KMS-11 (cell line): ENCODE results near the gene CDC25C.

Source experiments
- H2AFZ ChIP-seq: fragments of 200-600 bp; sonication (generic); 2 replicates; pipeline ENCODE4 v1.6.1; 2016; ENCODE audit warnings: antibody characterized with exemption, mixed run types, low read depth
- H3K27ac ChIP-seq: fragments of 200-600 bp; sonication (generic); 2 replicates; pipeline ENCODE4 v1.6.1; 2016; ENCODE audit warnings: mild to moderate bottlenecking, mixed run types
- H3K27me3 ChIP-seq: fragments of 200-600 bp; sonication (generic); 2 replicates; pipeline ENCODE4 v1.6.1; 2017; ENCODE audit warnings: mild to moderate bottlenecking, low read depth, mixed run types, moderate library complexity; ENCODE audit not compliant: insufficient read depth
- H3K36me3 ChIP-seq: fragments of 200-600 bp; sonication (generic); 2 replicates; pipeline ENCODE4 v1.6.1; 2017; ENCODE audit warnings: mild to moderate bottlenecking, mixed run types; ENCODE audit not compliant: insufficient read depth
- H3K4me1 ChIP-seq: fragments of 200-600 bp; sonication (generic); 2 replicates; pipeline ENCODE4 v1.6.1; 2016; ENCODE audit warnings: mild to moderate bottlenecking, low read depth, mixed run types; ENCODE audit not compliant: poor library complexity, severe bottlenecking
- H3K4me2 ChIP-seq: fragments of 200-600 bp; sonication (generic); 2 replicates; pipeline ENCODE4 v1.7.0; 2016; ENCODE audit warnings: mild to moderate bottlenecking, mixed run types
- H3K4me3 ChIP-seq: fragments of 200-600 bp; sonication (generic); IDR thresholded peaks from 2 replicates; pipeline ENCODE4 v1.6.1; 2017; ENCODE audit warnings: low read depth, low read length, mixed read lengths; ENCODE audit not compliant: insufficient read depth
- H3K79me2 ChIP-seq: fragments of 200-600 bp; sonication (generic); 2 replicates; pipeline ENCODE4 v1.6.1; 2016; ENCODE audit warnings: low read depth, mixed run types; ENCODE audit not compliant: insufficient read depth
- H3K9ac ChIP-seq: fragments of 200-600 bp; sonication (generic); 2 replicates; pipeline ENCODE4 v1.6.1; 2016; ENCODE audit warnings: mild to moderate bottlenecking, mixed run types
- H4K20me1 ChIP-seq: fragments of 200-600 bp; sonication (generic); 2 replicates; pipeline ENCODE4 v1.6.1; 2016; ENCODE audit warnings: mild to moderate bottlenecking, mixed run types; ENCODE audit not compliant: insufficient read depth
- CTCF ChIP-seq: fragments of 200-600 bp; sonication (generic); conservative IDR thresholded peaks from 2 replicates; pipeline ENCODE4 v1.6.1; 2017; ENCODE audit warnings: low read depth, mild to moderate bottlenecking, antibody characterized with exemption, low read length, moderate library complexity, mixed read lengths

Gene CDC25C

DNA sequence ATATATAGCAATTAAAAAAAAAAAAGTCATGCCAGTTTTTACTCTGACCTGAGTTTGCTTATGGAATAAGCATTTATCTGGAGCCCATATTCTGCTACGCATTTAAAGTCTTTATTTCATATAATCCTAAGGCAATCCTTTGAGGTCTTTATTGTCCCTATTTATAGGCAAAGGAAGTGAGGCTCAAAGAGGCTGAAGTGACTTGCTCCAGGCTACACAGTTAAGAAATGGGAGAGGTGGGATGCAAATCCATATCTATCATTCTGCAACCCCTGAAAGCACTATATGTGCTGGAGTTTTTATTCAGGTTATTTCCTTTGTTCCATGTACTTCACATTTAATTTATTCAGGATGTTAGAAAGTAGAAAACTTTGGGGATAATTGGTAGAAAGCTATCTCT is 33.0 kb upstream of the CDC25C start:
- peaks cover 13% of the 10 kb centered on the region for H4K20me1 ChIP-seq
- H3K79me2 ChIP-seq = peaks cover 94% of the 10 kb centered on the region

DNA sequence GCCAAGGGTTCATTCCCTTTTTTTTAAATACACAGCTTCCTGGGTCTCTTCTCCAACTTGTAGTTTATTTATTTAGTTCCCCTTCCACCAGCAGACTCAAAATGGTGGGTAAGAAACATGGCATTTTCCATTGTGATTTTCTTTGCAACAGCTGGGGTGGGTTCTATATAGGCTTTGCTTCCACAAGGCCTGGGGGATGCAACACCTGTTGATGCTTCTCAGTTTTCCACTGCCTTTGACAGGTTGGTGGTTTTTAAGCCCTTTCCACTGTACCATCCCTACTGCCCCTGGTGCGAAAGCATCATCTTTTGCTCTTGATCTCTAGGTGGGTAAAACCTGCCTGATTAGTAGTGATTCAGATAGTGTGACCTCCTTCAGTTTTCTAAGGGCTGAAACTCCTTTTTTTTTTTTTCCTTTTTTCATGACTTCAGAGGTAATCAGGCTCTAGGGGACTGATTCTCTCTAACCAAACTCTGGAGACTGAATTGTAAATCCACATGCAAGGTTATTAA is 29.4 kb upstream of the CDC25C start:
- peaks cover 24% of the 10 kb centered on the region for H3K4me1 ChIP-seq
- no peak for TF ChIP-seq CTCF

More for the DNA sequence above, 33.0 kb upstream of the CDC25C start:
- Histone ChIP-seq H2AFZ (no peak overlapping the region), H3K27ac (no peak overlapping the region), H3K36me3 (no peaks in the 10 kb centered on the region), H3K27me3 (no peaks in the 10 kb centered on the region), H3K9ac (no peak overlapping the region), H3K4me2 (no peak overlapping the region), H3K4me1 (peaks cover 28% of the 10 kb centered on the region), H3K4me3 (no peak overlapping the region)
- no peak for TF ChIP-seq CTCF

GRCh38 chr5:138359621-138360020 is 28.0 kb upstream of the CDC25C start:
- Histone ChIP-seq H2AFZ (no peak overlapping the region), H3K9ac (no peak overlapping the region), H3K79me2 (peaks cover 94% of the 10 kb centered on the region), H3K4me1 (peaks cover 38% of the 10 kb centered on the region), H3K27me3 (no peaks in the 10 kb centered on the region), H3K4me3 (no peak overlapping the region), H3K36me3 (no peaks in the 10 kb centered on the region), H3K27ac (no peak overlapping the region), H4K20me1 (peaks cover 9% of the 10 kb centered on the region), H3K4me2 (no peak overlapping the region)
- no peak for TF ChIP-seq CTCF

More for the DNA sequence above, 29.4 kb upstream of the CDC25C start:
- Histone ChIP-seq H2AFZ (no peak overlapping the region), H3K4me3 (no peak overlapping the region), H3K27me3 (no peaks in the 10 kb centered on the region), H3K4me2 (no peak overlapping the region), H3K9ac (no peak overlapping the region), H4K20me1 (peaks cover 9% of the 10 kb centered on the region), H3K27ac (no peak overlapping the region), H3K79me2 (peaks cover 94% of the 10 kb centered on the region), H3K36me3 (no peaks in the 10 kb centered on the region)

- no peak overlapping the region for H3K4me3 ChIP-seq
- H3K36me3 ChIP-seq = no peaks in the 10 kb centered on the region
- TF ChIP-seq CTCF = no peak
- H3K27me3 ChIP-seq = no peaks in the 10 kb centered on the region
- no peak overlapping the region; the same call in 1 of the 2 replicates for H3K9ac ChIP-seq
- peaks cover 30% of the 10 kb centered on the region for H3K4me1 ChIP-seq
- H3K79me2 ChIP-seq = peaks cover 68% of the 10 kb centered on the region
- peak overlapping the region; percentile 88; the same call in 1 of the 2 replicates for H3K27ac ChIP-seq
- H4K20me1 ChIP-seq = no peaks in the 10 kb centered on the region; the same call in 1 of the 2 replicates
- no peak overlapping the region for H2AFZ ChIP-seq
- H3K4me2 ChIP-seq = peak overlapping the region; percentile 88
Measured at GRCh38 chr5:138354926-138355378, 23.3 kb upstream of the CDC25C start.
